ENCODE data around the gene TCEANC. TPM values are rescaled to one million over a fixed set of nuclear protein-coding genes. Genes with fewer than 3 reads are reported as not detected.

The TCEANC gene
- total and polyA plus RNA-seq, 2 of the 4 experiments (the other 2 are of a cell fraction): 0.99 to 2.5 TPM

- H4K20me1 ChIP-seq (ENCODE audit: insufficient read depth, low read length): no peaks in the 10 kb centered on the region
- no peaks in the 10 kb centered on the region for H3K4me1 ChIP-seq (ENCODE audit: control insufficient read depth, insufficient read depth, low read length)
These were observed 32.7 kb upstream of the TCEANC start for GRCh38 chrX:13620207-13620606.

More at GRCh38 chrX:13620207-13620606, 32.7 kb upstream of the TCEANC start:
- Histone ChIP-seq H2BK15ac (ENCODE audit: low read depth, low read length) (no peak overlapping the region), H2BK20ac (ENCODE audit: low read depth, low read length) (no peak overlapping the region), H3K9me3 (ENCODE audit: control insufficient read depth, insufficient read depth, low read length) (peaks cover 2% of the 10 kb centered on the region; the same call in 1 of the 2 replicates), H2AFZ (replicated peaks; ENCODE audit: low read length, poor library complexity) (no peak overlapping the region), H3K23ac (ENCODE audit: low read depth, low read length) (no peak overlapping the region), H2BK120ac (ENCODE audit: low read depth, low read length) (no peak overlapping the region), H3K27ac (ENCODE audit: insufficient read depth, low read length) (no peak overlapping the region), H3K9me1 (ENCODE audit: insufficient read depth, low read length) (no peaks in the 10 kb centered on the region), H2BK5ac (ENCODE audit: low read depth, low read length, poor library complexity, severe bottlenecking) (no peak overlapping the region), H3K79me1 (ENCODE audit: low read depth in 1 of 2, low read length in 2 of 2) (no peaks in the 10 kb centered on the region), H3K36me3 (ENCODE audit: control insufficient read depth, insufficient read depth, low read length) (no peaks in the 10 kb centered on the region), H4K91ac (ENCODE audit: insufficient read depth, low read depth, low read length) (no peak overlapping the region), H3K27me3 (ENCODE audit: control insufficient read depth, insufficient read depth, low read length) (peaks cover 12% of the 10 kb centered on the region), H3K18ac (ENCODE audit: low read depth, low read length) (no peak overlapping the region), H3K4ac (ENCODE audit: low read depth, low read length) (no peak overlapping the region), H3K4me2 (ENCODE audit: low read depth, low read length) (no peak overlapping the region), H3K4me3 (ENCODE audit: insufficient read depth, low read depth, low read length) (no peak overlapping the region), H3K56ac (ENCODE audit: extremely low read depth, insufficient read depth, low read length) (no peak overlapping the region), H3K9ac (ENCODE audit: low read depth, low read length) (no peak overlapping the region), H2AK9ac (replicated peaks; ENCODE audit: low read depth, low read length, poor library complexity) (no peak overlapping the region), H2AK5ac (ENCODE audit: low read depth, low read length) (no peak overlapping the region), H3K14ac (replicated peaks; ENCODE audit: low read depth, low read length) (no peak overlapping the region), H4K5ac (ENCODE audit: low read depth, low read length) (no peak overlapping the region), H4K8ac (ENCODE audit: low read depth in 2 of 2, low read length in 2 of 2) (no peak overlapping the region)
- in situ Hi-C loops (cut with MboI; ENCODE audit: low sequenced_read_pairs): no loop called here
- DNase-seq (no peak), ATAC-seq (ENCODE audit: low read depth) (no peak)
- ChIA-PET POLR2A (ENCODE audit: unreplicated experiment) (no interaction called here), CTCF (no interaction called here)
- dilution Hi-C loops (cut with HindIII; ENCODE audit: low sequenced_read_pairs, unreplicated experiment): no loop called here
- intact Hi-C loops (cut with micrococcal nuclease): loop anchor here (5.0 kb wide), 1 partner anchor 83 kb away; no protein-coding TSS in a partner anchor
- no TSS peak for BruUV-seq (replicated peaks)
- no peak for TF ChIP-seq CTCF (conservative IDR thresholded peaks at IDR 0.05; ENCODE audit: low read depth, low read length)
- no peak for TF ChIP-seq MXI1 (IDR thresholded peaks at IDR 0.05; ENCODE audit: borderline replicate concordance, low read depth, low read length)
- no peak for TF ChIP-seq CEBPB (IDR thresholded peaks at IDR 0.05; ENCODE audit: low read depth, low read length)
- TF ChIP-seq, protein P1, sequence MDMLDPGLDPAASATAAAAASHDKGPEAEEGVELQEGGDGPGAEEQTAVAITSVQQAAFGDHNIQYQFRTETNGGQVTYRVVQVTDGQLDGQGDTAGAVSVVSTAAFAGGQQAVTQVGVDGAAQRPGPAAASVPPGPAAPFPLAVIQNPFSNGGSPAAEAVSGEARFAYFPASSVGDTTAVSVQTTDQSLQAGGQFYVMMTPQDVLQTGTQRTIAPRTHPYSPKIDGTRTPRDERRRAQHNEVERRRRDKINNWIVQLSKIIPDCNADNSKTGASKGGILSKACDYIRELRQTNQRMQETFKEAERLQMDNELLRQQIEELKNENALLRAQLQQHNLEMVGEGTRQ (IDR thresholded peaks at IDR 0.05; ENCODE audit: low read depth, low read length): no peak
- TF ChIP-seq CHD1 (IDR thresholded peaks at IDR 0.05; ENCODE audit: low read depth, low read length): no peak
- TF ChIP-seq BHLHE40 (IDR thresholded peaks at IDR 0.05; ENCODE audit: low read depth, low read length): no peak
- no peak for TF ChIP-seq SMC3 (IDR thresholded peaks at IDR 0.05; ENCODE audit: low read depth, low read length)
- no CpG with 5 or more reads among the region's 1 CpG for WGBS, 2 experiments (ENCODE audit: extremely low coverage in 2 of 2, insufficient read length in 1 of 2)
